B cell (primary cell): Measurements from ENCODE around the gene CFAP74. TPM values are rescaled to one million over a fixed set of nuclear protein-coding genes. Genes with fewer than 3 reads are reported as not detected.

ENCODE experiments used
- ATAC-seq: fragments of 200-7000 bp; cut with Tn5 transposase; one replicate; pipeline ENCODE4 v1.10.0; 2021; ENCODE audit warnings: low read depth, mild to moderate bottlenecking, moderate number of reproducible peaks, moderate library complexity
- CTCF ChIA-PET: fragments of 350-600 bp; sonication (Branson Sonifier 250); formaldehyde crosslinking; loops from one replicate; lab custom pipeline; 2021; ENCODE audit warnings: antibody characterized with exemption, inconsistent platforms; lab: Charles Lee
- POLR2A ChIA-PET: fragments of 350-600 bp; sonication (Branson Sonifier 250); formaldehyde crosslinking; loops from one replicate; lab custom pipeline; 2021; ENCODE audit warnings: antibody characterized with exemption; lab: Charles Lee
- DNase-seq: peaks from one replicate; pipeline ENCODE4 v3.0.0; 2013
- H2AFZ ChIP-seq: 2 replicates; pipeline ENCODE4 v1.6.1; 2012; ENCODE audit warnings: mild to moderate bottlenecking, low read depth, low read length; ENCODE audit not compliant: insufficient read depth, poor library complexity, severe bottlenecking
- H3K27ac ChIP-seq, 2 donors: 1 replicate in 1 of 2; 2 replicates in 1 of 2; pipeline ENCODE4 v1.5.1; 2012 to 2013; ENCODE audit warnings: low read length in 2 of 2, mild to moderate bottlenecking in 2 of 2, moderate library complexity in 1 of 2
- H3K27me3 ChIP-seq, 4 experiments: fragments of 200-600 bp in 1 of 4; sonication (generic) in 1 of 4; replicated peaks in 1 of 4; 1 replicate in 2 of 4; 2 replicates in 2 of 4; pipeline versions ENCODE4 v1.6.1 to v1.7.0; 2013 to 2016; ENCODE audit warnings: low read length in 3 of 4, mild to moderate bottlenecking in 2 of 4, mixed read lengths in 1 of 4, moderate library complexity in 1 of 4; ENCODE audit not compliant: insufficient read depth in 4 of 4, control insufficient read depth in 3 of 4; ENCODE audit errors: control extremely low read depth in 1 of 4
- H3K36me3 ChIP-seq, 2 experiments: replicated peaks in 1 of 2; 1 replicate in 1 of 2; 2 replicates in 1 of 2; pipeline versions ENCODE4 v1.6.1 to v1.7.1; 2013; ENCODE audit warnings: low read length in 1 of 2; ENCODE audit not compliant: insufficient read depth in 2 of 2, control insufficient read depth in 1 of 2; ENCODE audit errors: control extremely low read depth in 1 of 2, extremely low read depth in 1 of 2
- H3K4me1 ChIP-seq, 2 donors: fragments of 200-600 bp in 1 of 2; sonication (generic) in 1 of 2; 1 replicate in 1 of 2; 2 replicates in 1 of 2; pipeline versions ENCODE4 v1.5.1 to v1.6.1; 2013 to 2017; ENCODE audit warnings: low read length in 2 of 2; ENCODE audit not compliant: control insufficient read depth in 2 of 2, insufficient read depth in 2 of 2
- H3K4me2 ChIP-seq: replicated peaks from 2 replicates; pipeline ENCODE3; 2012; ENCODE audit warnings: mild to moderate bottlenecking, low read depth, low read length; ENCODE audit not compliant: poor library complexity, severe bottlenecking
- H3K4me3 ChIP-seq, 5 experiments: fragments of 200-600 bp in 1 of 5; sonication (generic) in 1 of 5; 1 replicate in 3 of 5; 2 replicates in 2 of 5; pipeline versions ENCODE4 v1.5.1 to v1.7.0; 2011 to 2016; ENCODE audit warnings: low read length in 4 of 5, mild to moderate bottlenecking in 4 of 5, low read depth in 2 of 5, control low read depth in 1 of 5, moderate library complexity in 1 of 5; ENCODE audit not compliant: insufficient read depth in 1 of 5; ENCODE audit errors: control extremely low read depth in 1 of 5, extremely low read depth in 1 of 5
- H3K79me2 ChIP-seq: fragments of 200-600 bp; sonication (generic); one replicate; pipeline ENCODE4 v1.6.0; 2016; ENCODE audit warnings: low read length; ENCODE audit not compliant: control insufficient read depth, insufficient read depth
- H3K9ac ChIP-seq: fragments of 200-600 bp; sonication (generic); 2 replicates; pipeline ENCODE4 v1.6.1; 2017; ENCODE audit warnings: mild to moderate bottlenecking, low read length, moderate library complexity
- H3K9me3 ChIP-seq, 3 donors: one replicate each; pipeline versions ENCODE4 v1.6.1 to v1.7.1; 2013; ENCODE audit warnings: low read length in 2 of 3; ENCODE audit not compliant: control insufficient read depth in 2 of 3, insufficient read depth in 1 of 3; ENCODE audit errors: control extremely low read depth in 1 of 3
- H4K20me1 ChIP-seq: 2 replicates; pipeline ENCODE4 v1.6.0; 2012; ENCODE audit warnings: mild to moderate bottlenecking, low read length; ENCODE audit not compliant: insufficient read depth, control insufficient read depth, poor library complexity, severe bottlenecking
- H3K27ac Mint-ChIP-seq: one replicate; pipeline ENCODE4 v1.8.0; 2021; ENCODE audit warnings: mixed read lengths
- H3K27me3 Mint-ChIP-seq: one replicate; pipeline ENCODE4 v1.8.0; 2021; ENCODE audit warnings: mixed read lengths
- H3K4me1 Mint-ChIP-seq: one replicate; pipeline ENCODE4 v1.8.0; 2021; ENCODE audit warnings: mixed read lengths
- H3K4me3 Mint-ChIP-seq: one replicate; pipeline ENCODE4 v1.8.0; 2021; ENCODE audit warnings: mixed read lengths
- H3K9me3 Mint-ChIP-seq: one replicate; pipeline ENCODE4 v1.8.0; 2022; ENCODE audit warnings: mixed read lengths; ENCODE audit not compliant: insufficient read depth
- EZH2 ChIP-seq: IDR thresholded peaks from 2 replicates; pipeline ENCODE4 v1.6.1; 2012; ENCODE audit warnings: borderline replicate concordance, low read depth, mild to moderate bottlenecking, moderate library complexity, low read length; ENCODE audit not compliant: insufficient read depth, poor library complexity, severe bottlenecking
- WGBS: methylation state at CpG from one replicate; pipeline ENCODE4 v1.1.5; 2013; ENCODE audit warnings: missing lambda C conversion rate; ENCODE audit not compliant: insufficient coverage; 5-methylcytosine and 5-hydroxymethylcytosine counted together
- intact Hi-C: fragments of 100-400 bp; cut with micrococcal nuclease; formaldehyde crosslinking; loops from one replicate; pipeline ENCODE4 v1.10.0; 2022
- polyA plus RNA-seq: library from polyadenylated mRNA; depleted of rRNA; stranded (reverse); fragments of >200 nt; gene quantifications from 2 replicates; pipeline ENCODE4 v1.2.3, GENCODE V29; 2012
- total RNA-seq, 2 donors: library from RNA; stranded (reverse); fragments of 120-200 nt in 1 of 2; gene quantifications; 1 replicate in 1 of 2; 2 replicates in 1 of 2; pipeline versions ENCODE4 v1.2.3 to v1.2.4, GENCODE V29; 2013 to 2022
- TF ChIP-seq, protein P1 (sequence below): fragments of 200-600 bp; IDR thresholded peaks from one replicate; pipeline ENCODE4 v1.8.0; 2022; ENCODE audit warnings: antibody characterized with exemption, mild to moderate bottlenecking

The CFAP74 gene
- total and polyA plus RNA-seq, 2 donors (not counting 1 experiment from before 2014, with no cell fraction given) = not detected

DNA sequence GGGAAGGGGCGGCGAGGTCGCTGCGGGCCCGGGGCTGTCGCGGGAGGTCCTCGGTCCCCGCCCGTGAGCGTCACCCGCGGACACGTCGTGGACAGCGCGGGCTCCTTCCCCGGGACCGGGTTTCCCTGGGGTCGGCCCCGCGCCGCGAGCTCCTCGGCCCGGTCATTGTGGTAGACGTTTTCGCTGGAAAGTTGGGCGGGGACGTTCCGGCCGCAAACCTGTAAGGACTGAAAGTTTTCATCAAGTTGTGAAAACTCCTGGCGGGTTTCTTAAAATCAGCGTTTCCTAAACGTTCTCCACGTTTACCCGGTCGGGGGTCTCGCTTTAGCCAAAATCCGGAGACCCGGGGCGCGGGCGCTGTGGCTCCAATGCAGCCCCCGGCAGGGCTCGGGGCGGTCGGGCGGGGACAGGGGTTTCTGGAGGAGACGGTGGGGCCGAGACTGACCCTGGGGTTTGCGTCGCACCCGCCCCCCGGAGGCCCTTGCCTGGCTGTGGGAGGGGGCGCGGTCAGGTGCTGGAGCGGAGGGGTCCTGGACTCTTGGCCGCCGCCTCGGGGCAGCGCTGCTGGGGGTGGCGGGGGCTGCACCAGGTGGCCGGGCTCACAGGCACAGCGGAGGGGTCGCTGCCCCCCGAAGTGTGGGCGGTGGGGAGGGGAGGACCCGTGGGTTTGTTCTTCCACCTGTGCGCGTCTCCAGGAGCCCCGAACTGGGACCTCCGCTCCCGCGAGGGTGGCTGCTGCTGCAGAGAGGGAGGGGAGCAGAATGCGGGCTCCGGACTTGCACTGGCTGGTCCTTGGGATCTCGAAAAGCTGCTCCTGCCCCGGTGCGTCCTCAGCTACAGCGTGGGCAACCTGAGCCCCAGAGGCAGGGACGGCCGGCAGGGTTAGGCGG, 47.5 kb upstream of the CFAP74 start:
- DNase-seq (peak; percentile 40), ATAC-seq (no peak)
- peak overlapping the region; percentile 100 for H3K4me2 ChIP-seq
- H3K27me3 ChIP-seq = peaks cover 0 to 25% (median 12%) of the 10 kb centered on the region in 4 experiments
- H3K9me3 ChIP-seq = peaks cover 0 to 2% (median 0%) of the 10 kb centered on the region in 3 donors
- H3K4me1 ChIP-seq = peaks cover 15 to 26% of the 10 kb centered on the region in 2 donors
- peak overlapping the region; percentile 77 for H3K4me3 Mint-ChIP-seq
- H3K4me1 Mint-ChIP-seq = peaks cover 26% of the 10 kb centered on the region
- peaks cover 0 to 5% of the 10 kb centered on the region in 2 experiments for H3K36me3 ChIP-seq
- CTCF ChIA-PET = interaction anchor here (0.6 kb wide), 1 partner anchor 88 kb away, joined by 3 read pairs; no protein-coding TSS in a partner anchor
- H2AFZ ChIP-seq = peak overlapping the region; percentile 87
- H3K27ac Mint-ChIP-seq = peak overlapping the region; percentile 46
- TF ChIP-seq EZH2 = no peak
- TF ChIP-seq, protein P1, sequence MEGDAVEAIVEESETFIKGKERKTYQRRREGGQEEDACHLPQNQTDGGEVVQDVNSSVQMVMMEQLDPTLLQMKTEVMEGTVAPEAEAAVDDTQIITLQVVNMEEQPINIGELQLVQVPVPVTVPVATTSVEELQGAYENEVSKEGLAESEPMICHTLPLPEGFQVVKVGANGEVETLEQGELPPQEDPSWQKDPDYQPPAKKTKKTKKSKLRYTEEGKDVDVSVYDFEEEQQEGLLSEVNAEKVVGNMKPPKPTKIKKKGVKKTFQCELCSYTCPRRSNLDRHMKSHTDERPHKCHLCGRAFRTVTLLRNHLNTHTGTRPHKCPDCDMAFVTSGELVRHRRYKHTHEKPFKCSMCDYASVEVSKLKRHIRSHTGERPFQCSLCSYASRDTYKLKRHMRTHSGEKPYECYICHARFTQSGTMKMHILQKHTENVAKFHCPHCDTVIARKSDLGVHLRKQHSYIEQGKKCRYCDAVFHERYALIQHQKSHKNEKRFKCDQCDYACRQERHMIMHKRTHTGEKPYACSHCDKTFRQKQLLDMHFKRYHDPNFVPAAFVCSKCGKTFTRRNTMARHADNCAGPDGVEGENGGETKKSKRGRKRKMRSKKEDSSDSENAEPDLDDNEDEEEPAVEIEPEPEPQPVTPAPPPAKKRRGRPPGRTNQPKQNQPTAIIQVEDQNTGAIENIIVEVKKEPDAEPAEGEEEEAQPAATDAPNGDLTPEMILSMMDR = no peak
- intact Hi-C loops = loop anchor here (1.0 kb wide), 2 partner anchors 82 to 132 kb away; partner anchors contain the start of gene TMEM52
- no peak overlapping the region for H3K27ac ChIP-seq
- peaks cover 16% of the 10 kb centered on the region for H4K20me1 ChIP-seq
- peak overlapping the region in 4 of 5 experiments; percentile 42 to 90 (median 64) for H3K4me3 ChIP-seq
- 25% methylated on average over 82 of the region's 84 CpGs for WGBS
- H3K79me2 ChIP-seq = peaks cover 25% of the 10 kb centered on the region
- no peaks in the 10 kb centered on the region for H3K9me3 Mint-ChIP-seq
- peaks cover 3% of the 10 kb centered on the region for H3K27me3 Mint-ChIP-seq
- POLR2A ChIA-PET = no interaction called here
- H3K9ac ChIP-seq = peak overlapping the region; percentile 90

- peak overlapping the region; percentile 87 for H2AFZ ChIP-seq
- peaks cover 0 to 31% (median 15%) of the 10 kb centered on the region in 4 experiments for H3K27me3 ChIP-seq
- peaks cover 31% of the 10 kb centered on the region for H3K4me1 Mint-ChIP-seq
- H4K20me1 ChIP-seq = peaks cover 16% of the 10 kb centered on the region
- intact Hi-C loops = loop anchor here (1.0 kb wide), 2 partner anchors 83 to 131 kb away; partner anchors contain the start of gene TMEM52
- peak overlapping the region; percentile 100 for H3K4me2 ChIP-seq
- peaks cover 17 to 28% of the 10 kb centered on the region in 2 donors for H3K4me1 ChIP-seq
- ATAC-seq (no peak), DNase-seq (no peak)
- no peak overlapping the region for H3K27ac Mint-ChIP-seq
- H3K9me3 Mint-ChIP-seq = no peaks in the 10 kb centered on the region
- WGBS = 1% methylated on average over 49 of the region's 51 CpGs
- H3K36me3 ChIP-seq = no peaks in the 10 kb centered on the region
- peak overlapping the region; percentile 77 for H3K4me3 Mint-ChIP-seq
- peaks cover 25% of the 10 kb centered on the region for H3K79me2 ChIP-seq
- H3K9me3 ChIP-seq = peaks cover 0 to 3% (median 0%) of the 10 kb centered on the region in 3 donors
- peak overlapping the region in 4 of 5 experiments; percentile 42 to 90 (median 64) for H3K4me3 ChIP-seq
- TF ChIP-seq EZH2 = no peak
- TF ChIP-seq, protein P1 = no peak
- H3K27me3 Mint-ChIP-seq = peaks cover 8% of the 10 kb centered on the region
- no peak overlapping the region for H3K27ac ChIP-seq
- CTCF ChIA-PET = no interaction called here
- POLR2A ChIA-PET = no interaction called here
- H3K9ac ChIP-seq = peak overlapping the region; percentile 90
Measured at GRCh38 chr1:2050461-2050792, 46.8 kb upstream of the CFAP74 start.
